ENCODE data around the gene COL24A1.

The COL24A1 gene

GRCh38 chr1:85707267-85707989, 449.1 kb downstream of the COL24A1 start:
- in situ Hi-C loops (cut with MboI; ENCODE audit: low sequenced_read_pairs), result no loop called here

GRCh38 chr1:85705940-85706339, 450.6 kb downstream of the COL24A1 start:
- in situ Hi-C loops (cut with MboI; ENCODE audit: low sequenced_read_pairs), result no loop called here

DNA sequence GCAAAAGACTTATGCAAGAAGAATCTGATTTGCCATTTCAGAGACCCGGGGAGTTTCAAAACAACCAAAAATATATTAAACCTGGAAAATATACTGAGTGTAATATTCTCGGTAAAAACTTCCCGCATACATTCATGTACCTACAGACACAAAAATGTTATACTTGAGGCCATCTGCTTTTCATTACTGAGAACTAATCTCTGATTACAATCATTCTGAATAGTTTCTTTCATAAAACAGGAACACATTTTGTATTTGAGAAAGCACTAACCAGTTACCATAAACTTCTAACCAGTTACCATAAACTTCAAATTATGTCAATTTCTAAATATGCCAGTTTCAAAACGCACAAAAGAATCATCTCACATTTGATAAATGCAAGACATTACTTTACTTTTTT, 456.1 kb downstream of the COL24A1 start:
- in situ Hi-C loops (cut with MboI; ENCODE audit: low sequenced_read_pairs), result no loop called here

GRCh38 chr1:85697895-85698294, 458.7 kb downstream of the COL24A1 start:
- in situ Hi-C loops (cut with MboI; ENCODE audit: low sequenced_read_pairs), result no loop called here

DNA sequence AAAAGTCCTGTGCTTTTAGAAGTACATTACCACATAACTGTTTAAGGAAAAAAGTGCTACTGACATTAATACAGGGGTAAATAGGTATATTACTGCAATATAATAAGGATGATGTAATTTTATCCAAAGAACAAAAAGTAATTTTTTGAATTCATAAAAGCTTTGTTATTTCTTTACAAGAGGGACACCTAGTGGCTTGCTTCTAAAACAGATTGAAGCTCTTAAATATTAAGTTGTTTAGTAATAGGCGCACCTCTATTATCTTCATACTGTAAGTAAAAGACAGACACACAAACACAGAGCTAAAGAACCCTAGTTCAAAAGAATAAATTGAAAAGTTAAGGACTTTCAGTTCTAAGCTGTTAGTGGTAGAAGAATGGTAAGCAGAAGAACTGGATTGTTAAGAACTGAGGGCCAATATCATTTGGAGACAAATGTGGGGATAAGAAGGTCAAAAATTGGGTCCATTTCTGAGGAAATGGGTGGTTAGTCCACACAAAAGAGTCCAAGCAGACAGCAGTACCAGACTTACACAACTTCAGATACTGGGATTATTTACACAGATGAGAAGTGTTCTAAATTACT, 463.8 kb downstream of the COL24A1 start:
- in situ Hi-C loops (cut with MboI; ENCODE audit: low sequenced_read_pairs), result no loop called here

- in situ Hi-C loops (cut with MboI; ENCODE audit: low sequenced_read_pairs), result no loop called here
Observed at GRCh38 chr1:85689775-85690404, 466.7 kb downstream of the COL24A1 start.

GRCh38 chr1:85683292-85684025, 473.1 kb downstream of the COL24A1 start:
- in situ Hi-C loops (cut with MboI; ENCODE audit: low sequenced_read_pairs), result no loop called here

- in situ Hi-C loops (cut with MboI; ENCODE audit: low sequenced_read_pairs), result no loop called here
Observed at GRCh38 chr1:85681087-85681486, 475.5 kb downstream of the COL24A1 start.

Data from hTERT RPE-1 (cell line).